OCI-LY1 (cell line): ENCODE results near the gene PUSL1.

Experiments
- CTCF ChIP-seq: fragments of 200-600 bp; sonication (generic), shearing (Covaris generic); IDR thresholded peaks from 2 replicates; pipeline ENCODE4 v1.5.1; 2017; ENCODE audit warnings: mild to moderate bottlenecking, antibody characterized with exemption, low read length, moderate library complexity, mixed read lengths
- EZH2 ChIP-seq: fragments of 200-600 bp; sonication (generic), shearing (Covaris generic); IDR thresholded peaks from 2 replicates; pipeline ENCODE4 v1.8.0; 2017; ENCODE audit warnings: borderline replicate concordance, mixed run types, mild to moderate bottlenecking, antibody characterized with exemption, low read length, moderate library complexity, mixed read lengths

- TF ChIP-seq CTCF: no peak
- no peak for TF ChIP-seq EZH2
These were observed 26.4 kb downstream of the PUSL1 start for GRCh38 chr1:1334835-1335234.
